ENCODE measurements around the gene NR2C1.

DNA sequence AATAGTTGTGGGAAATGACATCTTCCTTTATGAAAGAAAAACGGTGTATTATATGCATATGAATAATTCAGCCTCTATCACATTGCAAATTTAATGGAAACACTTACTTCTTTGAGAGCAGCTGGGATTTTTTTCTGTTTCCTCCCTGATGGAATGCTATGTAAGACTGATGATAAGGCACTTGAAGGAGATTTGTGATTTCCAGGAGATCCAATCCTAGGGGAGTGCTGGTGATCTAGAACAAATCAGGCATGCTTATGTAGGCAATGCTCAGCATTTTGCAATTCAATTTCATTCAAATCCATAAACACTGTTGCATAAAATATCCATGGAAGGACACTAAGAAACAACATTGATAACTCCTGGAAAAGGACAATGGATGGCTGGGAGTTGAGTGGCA lies 16.0 kb upstream of the NR2C1 start:
- TF ChIP-seq, protein P1, sequence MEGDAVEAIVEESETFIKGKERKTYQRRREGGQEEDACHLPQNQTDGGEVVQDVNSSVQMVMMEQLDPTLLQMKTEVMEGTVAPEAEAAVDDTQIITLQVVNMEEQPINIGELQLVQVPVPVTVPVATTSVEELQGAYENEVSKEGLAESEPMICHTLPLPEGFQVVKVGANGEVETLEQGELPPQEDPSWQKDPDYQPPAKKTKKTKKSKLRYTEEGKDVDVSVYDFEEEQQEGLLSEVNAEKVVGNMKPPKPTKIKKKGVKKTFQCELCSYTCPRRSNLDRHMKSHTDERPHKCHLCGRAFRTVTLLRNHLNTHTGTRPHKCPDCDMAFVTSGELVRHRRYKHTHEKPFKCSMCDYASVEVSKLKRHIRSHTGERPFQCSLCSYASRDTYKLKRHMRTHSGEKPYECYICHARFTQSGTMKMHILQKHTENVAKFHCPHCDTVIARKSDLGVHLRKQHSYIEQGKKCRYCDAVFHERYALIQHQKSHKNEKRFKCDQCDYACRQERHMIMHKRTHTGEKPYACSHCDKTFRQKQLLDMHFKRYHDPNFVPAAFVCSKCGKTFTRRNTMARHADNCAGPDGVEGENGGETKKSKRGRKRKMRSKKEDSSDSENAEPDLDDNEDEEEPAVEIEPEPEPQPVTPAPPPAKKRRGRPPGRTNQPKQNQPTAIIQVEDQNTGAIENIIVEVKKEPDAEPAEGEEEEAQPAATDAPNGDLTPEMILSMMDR (conservative IDR thresholded peaks at IDR 0.05; ENCODE audit: low read depth, low read length) = no peak
- no peak for TF ChIP-seq EZH2 (IDR thresholded peaks at IDR 0.05; ENCODE audit: borderline replicate concordance, low read depth, low read length, poor library complexity, severe bottlenecking)
